GM12878 (cell line): Measurements from ENCODE around the gene SP1. TPM values are rescaled to one million over a fixed set of nuclear protein-coding genes. Genes with fewer than 3 reads are reported as not detected.

Source experiments
- ATAC-seq: fragments of 200-7000 bp; cut with Tn5 transposase; 3 replicates; pipeline ENCODE4 v1.9.1; 2020; ENCODE audit warnings: mild to moderate bottlenecking, moderate library complexity
- BruUV-seq: library from RNA; stranded (reverse); fragments of 400-500 nt; replicated peaks from 2 replicates; lab custom pipeline; 2021; lab: Mats Ljungman, UMichigan
- CTCF ChIA-PET: fragments of 300-600 bp; sonication (Branson Sonifier 250); formaldehyde crosslinking; extraction: SDS; loops from one replicate; lab custom pipeline; 2021; ENCODE audit warnings: inconsistent platforms; lab: Yijun Ruan, JAX
- POLR2A ChIA-PET: fragments of 350-600 bp; formaldehyde crosslinking; extraction: SDS; loops from one replicate; lab custom pipeline; 2021; ENCODE audit warnings: inconsistent platforms; lab: Charles Lee
- RAD21 ChIA-PET: fragments of 300-600 bp; sonication (Branson Sonifier 250); formaldehyde crosslinking; loops from one replicate; lab custom pipeline; 2023; ENCODE audit warnings: antibody characterized with exemption; ENCODE audit not compliant: unreplicated experiment; lab: Charles Lee
- SMC1A ChIA-PET: fragments of 300-600 bp; sonication (Branson Sonifier 250); formaldehyde crosslinking; loops from one replicate; lab custom pipeline; 2023; ENCODE audit not compliant: unreplicated experiment, uncharacterized antibody; lab: Charles Lee
- DNase-seq: peaks from one replicate; pipeline ENCODE4 v3.0.0-alpha.2; 2011; ENCODE audit warnings: low read depth, low spot score
- FAIRE-seq: peaks from 3 replicates; lab custom pipeline; 2011; peaks lifted over from hg19 to GRCh38; lab: Jason Lieb, UNC
- H2AFZ ChIP-seq: 2 replicates; pipeline ENCODE4 v1.6.0; 2011; ENCODE audit warnings: low read depth, low read length, control low read depth; ENCODE audit not compliant: control insufficient read depth
- H3K27ac ChIP-seq: 2 replicates; pipeline ENCODE4 v1.5.1; 2011; ENCODE audit warnings: control low read depth; ENCODE audit not compliant: control insufficient read depth, insufficient read depth
- H3K27me3 ChIP-seq, 2 experiments: replicated peaks in 1 of 2; 2 replicates each; pipeline versions ENCODE4 v1.6.0 to v1.6.1; 2011; ENCODE audit warnings: low read length in 1 of 2; ENCODE audit not compliant: control insufficient read depth in 2 of 2, insufficient read depth in 2 of 2
- H3K36me3 ChIP-seq, 2 experiments: 2 replicates each; pipeline ENCODE4 v1.5.1; 2011; ENCODE audit warnings: low read length in 1 of 2; ENCODE audit not compliant: control insufficient read depth in 2 of 2, insufficient read depth in 2 of 2
- H3K4me1 ChIP-seq: 2 replicates; pipeline ENCODE4 v1.6.1; 2011; ENCODE audit warnings: mild to moderate bottlenecking, low read length, moderate library complexity, mixed read lengths; ENCODE audit not compliant: control insufficient read depth, insufficient read depth
- H3K4me2 ChIP-seq: 2 replicates; pipeline ENCODE4 v1.6.0; 2011; ENCODE audit warnings: control low read depth; ENCODE audit not compliant: control insufficient read depth, insufficient read depth
- H3K4me3 ChIP-seq: fragments of 200-600 bp; sonication (generic); 2 replicates; pipeline ENCODE4 v1.5.1; 2016
- H3K79me2 ChIP-seq: 2 replicates; pipeline ENCODE4 v1.6.0; 2011; ENCODE audit warnings: low read length; ENCODE audit not compliant: control insufficient read depth, insufficient read depth
- H3K9ac ChIP-seq: 2 replicates; pipeline ENCODE4 v1.8.0; 2011; ENCODE audit warnings: low read length, control low read depth, mixed read lengths; ENCODE audit not compliant: control insufficient read depth, insufficient read depth
- H3K9me3 ChIP-seq: replicated peaks from 3 replicates; pipeline ENCODE4 v1.5.1; 2011; ENCODE audit warnings: mild to moderate bottlenecking, low read length; ENCODE audit not compliant: control insufficient read depth, insufficient read depth
- H4K20me1 ChIP-seq: 2 replicates; pipeline ENCODE4 v1.6.0; 2011; ENCODE audit not compliant: control insufficient read depth, insufficient read depth
- CBFB ChIP-seq: IDR thresholded peaks from 2 replicates; pipeline ENCODE4 v1.6.1; 2016; ENCODE audit warnings: antibody characterized with exemption, low read depth
- CREM ChIP-seq: IDR thresholded peaks from 2 replicates; pipeline ENCODE4 v1.6.1; 2014; ENCODE audit warnings: antibody characterized with exemption, low read depth
- IRF4 ChIP-seq: IDR thresholded peaks from 2 replicates; pipeline ENCODE4 v1.6.1; 2011; ENCODE audit warnings: low read depth, low read length
- MEF2A ChIP-seq: IDR thresholded peaks from 2 replicates; pipeline ENCODE4 v1.6.1; 2011; ENCODE audit warnings: low read depth, mild to moderate bottlenecking, low read length, moderate library complexity; ENCODE audit not compliant: insufficient read depth
- NFYA ChIP-seq: IDR thresholded peaks from 2 replicates; pipeline ENCODE4 v1.6.1; 2011; ENCODE audit warnings: low read depth, mild to moderate bottlenecking, low read length, improper control_type of control experiment, borderline replicate concordance
- NFYB ChIP-seq: IDR thresholded peaks from 2 replicates; pipeline ENCODE4 v1.6.1; 2011; ENCODE audit warnings: low read depth, mild to moderate bottlenecking, low read length, improper control_type of control experiment, moderate library complexity; ENCODE audit not compliant: insufficient read depth
- PML ChIP-seq: IDR thresholded peaks from 2 replicates; pipeline ENCODE4 v1.6.1; 2012; ENCODE audit warnings: low read length, inconsistent platforms
- SMAD1 ChIP-seq: fragments of 450-650 bp; IDR thresholded peaks from 2 replicates; pipeline ENCODE4 v1.6.1; 2018; ENCODE audit warnings: mild to moderate bottlenecking, low read depth; ENCODE audit not compliant: partially characterized antibody
- SUZ12 ChIP-seq: fragments of 200-600 bp; sonication (generic); IDR thresholded peaks from one replicate; pipeline ENCODE4 v1.6.1; 2018; ENCODE audit warnings: antibody characterized with exemption, mild to moderate bottlenecking; ENCODE audit not compliant: unreplicated experiment
- WGBS: methylation state at CpG from one replicate; pipeline ENCODE4 v1.1.6; 2016; ENCODE audit warnings: low lambda C conversion rate; ENCODE audit not compliant: insufficient replicate concordance, insufficient coverage; ENCODE audit errors: missing lambda C conversion rate; 5-methylcytosine and 5-hydroxymethylcytosine counted together
- in situ Hi-C: fragments of 300-500 bp; cut with MboI; formaldehyde crosslinking; loops from 9 replicates; pipeline ENCODE4 v1.14.3; 2018; ENCODE audit warnings: mixed read lengths
- intact Hi-C: fragments of 100-400 bp; cut with micrococcal nuclease; formaldehyde crosslinking; loops from one replicate; pipeline ENCODE4 v1.14.2; 2022; ENCODE audit not compliant: unreplicated experiment
- polyA plus RNA-seq, 11 experiments: library from polyadenylated mRNA; depleted of rRNA in 4 of 11; unstranded in 6 of 11; stranded (reverse) in 5 of 11; fragments of >200 nt; fragmentation: Nextera tagmentation in 4 of 11; fragmentation: Illumina TruSeq in 1 of 11; extraction: Ambion mirVana in 4 of 11; extraction: Trizol in 1 of 11; gene quantifications; 1 replicate in 1 of 11; 2 replicates in 10 of 11; pipeline versions ENCODE4 v1.2.1 to v1.2.3, GENCODE V29; 2011 to 2016; ENCODE audit warnings: inconsistent platforms in 2 of 11, missing spikeins in 2 of 11, low read depth in 1 of 11
- total RNA-seq, 4 experiments: library from RNA; depleted of rRNA in 3 of 4; stranded (reverse); fragments of >200 nt in 3 of 4; fragmentation: Illumina TruSeq in 1 of 4; extraction: Trizol in 1 of 4; gene quantifications; 2 replicates each; pipeline versions ENCODE4 v1.2.1 to v1.2.3, GENCODE V29; 2013 to 2021
- TF ChIP-seq, protein P1 (sequence below): fragments of 450-650 bp; IDR thresholded peaks from 2 replicates; pipeline ENCODE4 v1.6.1; 2016; ENCODE audit warnings: mild to moderate bottlenecking, moderate library complexity, borderline replicate concordance
- TF ChIP-seq, protein P2 (sequence below): fragments of 450-650 bp; IDR thresholded peaks from 2 replicates; pipeline ENCODE4 v1.6.1; 2016; ENCODE audit warnings: mild to moderate bottlenecking

The SP1 gene
- total and polyA plus RNA-seq, 10 of the 15 experiments (the other 5 are each of a cell fraction or from before 2014, with no cell fraction given): 3.3 to 52.0 (median 25.2) TPM

DNA sequence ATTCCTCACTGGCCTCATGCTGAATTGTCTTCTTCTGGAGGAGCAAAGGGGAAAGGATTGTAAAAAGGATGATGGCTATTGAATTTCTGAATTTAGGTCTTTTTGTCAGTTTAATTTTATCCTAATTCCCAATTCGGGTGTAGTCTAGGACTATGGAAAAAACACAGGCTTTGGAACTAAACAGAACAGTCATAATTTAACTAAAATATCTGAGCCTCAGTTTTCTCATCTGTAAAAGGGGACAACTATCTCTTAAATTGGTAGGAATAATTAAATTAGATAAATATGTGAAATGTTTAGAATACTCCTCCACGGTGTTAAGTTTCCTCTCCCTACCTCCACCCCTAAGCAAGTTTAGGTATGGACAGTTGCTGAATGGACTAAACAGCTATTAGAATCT is 3.2 kb upstream of the SP1 start:
- Histone ChIP-seq H2AFZ (no peak overlapping the region), H3K27me3 (no peaks in the 10 kb centered on the region), H3K36me3 (no peaks in the 10 kb centered on the region), H3K4me1 (peaks cover 19% of the 10 kb centered on the region), H3K9me3 (no peaks in the 10 kb centered on the region; the same call in 2 of the 3 replicates), H3K79me2 (peaks cover 10% of the 10 kb centered on the region), H3K9ac (no peak overlapping the region), H3K4me3 (no peak overlapping the region), H4K20me1 (no peaks in the 10 kb centered on the region), H3K4me2 (no peak overlapping the region), H3K27ac (no peak overlapping the region)
- ATAC-seq (no peak), FAIRE-seq (no peak), DNase-seq (no peak)
- 88% methylated on average over 2 of the region's 2 CpGs for WGBS
- intact Hi-C loops (no loop called here), in situ Hi-C loops (no loop called here)
- POLR2A ChIA-PET: no interaction called here
- SMC1A ChIA-PET: interaction anchor here (0.8 kb wide), 1 partner anchor 22 kb away, joined by 5 read pairs; no protein-coding TSS in a partner anchor
- CTCF ChIA-PET: interaction anchor here (0.6 kb wide), 1 partner anchor 32 kb away, joined by 3 read pairs; no protein-coding TSS in a partner anchor
- BruUV-seq: no TSS peak
- RAD21 ChIA-PET: no interaction called here
- TF ChIP-seq CBFB: no peak
- no peak for TF ChIP-seq NFYA
- TF ChIP-seq SMAD1: no peak
- TF ChIP-seq, protein P1, sequence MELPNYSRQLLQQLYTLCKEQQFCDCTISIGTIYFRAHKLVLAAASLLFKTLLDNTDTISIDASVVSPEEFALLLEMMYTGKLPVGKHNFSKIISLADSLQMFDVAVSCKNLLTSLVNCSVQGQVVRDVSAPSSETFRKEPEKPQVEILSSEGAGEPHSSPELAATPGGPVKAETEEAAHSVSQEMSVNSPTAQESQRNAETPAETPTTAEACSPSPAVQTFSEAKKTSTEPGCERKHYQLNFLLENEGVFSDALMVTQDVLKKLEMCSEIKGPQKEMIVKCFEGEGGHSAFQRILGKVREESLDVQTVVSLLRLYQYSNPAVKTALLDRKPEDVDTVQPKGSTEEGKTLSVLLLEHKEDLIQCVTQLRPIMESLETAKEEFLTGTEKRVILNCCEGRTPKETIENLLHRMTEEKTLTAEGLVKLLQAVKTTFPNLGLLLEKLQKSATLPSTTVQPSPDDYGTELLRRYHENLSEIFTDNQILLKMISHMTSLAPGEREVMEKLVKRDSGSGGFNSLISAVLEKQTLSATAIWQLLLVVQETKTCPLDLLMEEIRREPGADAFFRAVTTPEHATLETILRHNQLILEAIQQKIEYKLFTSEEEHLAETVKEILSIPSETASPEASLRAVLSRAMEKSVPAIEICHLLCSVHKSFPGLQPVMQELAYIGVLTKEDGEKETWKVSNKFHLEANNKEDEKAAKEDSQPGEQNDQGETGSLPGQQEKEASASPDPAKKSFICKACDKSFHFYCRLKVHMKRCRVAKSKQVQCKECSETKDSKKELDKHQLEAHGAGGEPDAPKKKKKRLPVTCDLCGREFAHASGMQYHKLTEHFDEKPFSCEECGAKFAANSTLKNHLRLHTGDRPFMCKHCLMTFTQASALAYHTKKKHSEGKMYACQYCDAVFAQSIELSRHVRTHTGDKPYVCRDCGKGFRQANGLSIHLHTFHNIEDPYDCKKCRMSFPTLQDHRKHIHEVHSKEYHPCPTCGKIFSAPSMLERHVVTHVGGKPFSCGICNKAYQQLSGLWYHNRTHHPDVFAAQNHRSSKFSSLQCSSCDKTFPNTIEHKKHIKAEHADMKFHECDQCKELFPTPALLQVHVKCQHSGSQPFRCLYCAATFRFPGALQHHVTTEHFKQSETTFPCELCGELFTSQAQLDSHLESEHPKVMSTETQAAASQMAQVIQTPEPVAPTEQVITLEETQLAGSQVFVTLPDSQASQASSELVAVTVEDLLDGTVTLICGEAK: no peak
- TF ChIP-seq MEF2A: no peak
- TF ChIP-seq IRF4: no peak
- TF ChIP-seq NFYB: no peak
- no peak for TF ChIP-seq PML
- TF ChIP-seq, protein P2, sequence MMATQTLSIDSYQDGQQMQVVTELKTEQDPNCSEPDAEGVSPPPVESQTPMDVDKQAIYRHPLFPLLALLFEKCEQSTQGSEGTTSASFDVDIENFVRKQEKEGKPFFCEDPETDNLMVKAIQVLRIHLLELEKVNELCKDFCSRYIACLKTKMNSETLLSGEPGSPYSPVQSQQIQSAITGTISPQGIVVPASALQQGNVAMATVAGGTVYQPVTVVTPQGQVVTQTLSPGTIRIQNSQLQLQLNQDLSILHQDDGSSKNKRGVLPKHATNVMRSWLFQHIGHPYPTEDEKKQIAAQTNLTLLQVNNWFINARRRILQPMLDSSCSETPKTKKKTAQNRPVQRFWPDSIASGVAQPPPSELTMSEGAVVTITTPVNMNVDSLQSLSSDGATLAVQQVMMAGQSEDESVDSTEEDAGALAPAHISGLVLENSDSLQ: no peak
- no peak for TF ChIP-seq CREM
- TF ChIP-seq SUZ12: no peak
